ENCODE results near the gene CPXM1.

CPXM1 gene

GRCh38 chr20:2804041-2804828 is 3.8 kb upstream of the CPXM1 start:
- DNase-seq (ENCODE audit: low spot score), result no peak
- TF ChIP-seq CTCF (IDR thresholded peaks at IDR 0.05; ENCODE audit: extremely low read depth, insufficient read depth, missing control alignments), result no peak
- in situ Hi-C loops (cut with MboI; ENCODE audit: low pct_unique_long_range_greater_than_20kb, low sequenced_read_pairs, unreplicated experiment), result no loop called here

- no peak for TF ChIP-seq CTCF (IDR thresholded peaks at IDR 0.05; ENCODE audit: extremely low read depth, insufficient read depth, missing control alignments)
- DNase-seq (ENCODE audit: low spot score), result peak; percentile 28
- in situ Hi-C loops (cut with MboI; ENCODE audit: low pct_unique_long_range_greater_than_20kb, low sequenced_read_pairs, unreplicated experiment), result no loop called here
Measured at GRCh38 chr20:2801286-2801728, 880 bp upstream of the CPXM1 start.

GRCh38 chr20:2799688-2800520 is 523 bp downstream of the CPXM1 start:
- TF ChIP-seq CTCF (IDR thresholded peaks at IDR 0.05; ENCODE audit: extremely low read depth, insufficient read depth, missing control alignments), result no peak

GRCh38 chr20:2799271-2799670 is 1.2 kb downstream of the CPXM1 start:
- peak; percentile 45 for DNase-seq (ENCODE audit: low spot score)
- TF ChIP-seq CTCF (IDR thresholded peaks at IDR 0.05; ENCODE audit: extremely low read depth, insufficient read depth, missing control alignments), result no peak
- in situ Hi-C loops (cut with MboI; ENCODE audit: low pct_unique_long_range_greater_than_20kb, low sequenced_read_pairs, unreplicated experiment), result no loop called here

More at GRCh38 chr20:2799688-2800520, 523 bp downstream of the CPXM1 start:
- in situ Hi-C loops (cut with MboI; ENCODE audit: low pct_unique_long_range_greater_than_20kb, low sequenced_read_pairs, unreplicated experiment), result no loop called here
- peak; percentile 59 for DNase-seq (ENCODE audit: low spot score)

GRCh38 chr20:2798814-2799213 is 1.6 kb downstream of the CPXM1 start:
- no peak for TF ChIP-seq CTCF (IDR thresholded peaks at IDR 0.05; ENCODE audit: extremely low read depth, insufficient read depth, missing control alignments)
- in situ Hi-C loops (cut with MboI; ENCODE audit: low pct_unique_long_range_greater_than_20kb, low sequenced_read_pairs, unreplicated experiment), result no loop called here
- DNase-seq (ENCODE audit: low spot score), result peak; percentile 46

GRCh38 chr20:2798095-2798805 is 2.2 kb downstream of the CPXM1 start:
- in situ Hi-C loops (cut with MboI; ENCODE audit: low pct_unique_long_range_greater_than_20kb, low sequenced_read_pairs, unreplicated experiment), result no loop called here
- DNase-seq (ENCODE audit: low spot score), result peak; percentile 21

More at GRCh38 chr20:2798095-2798805, 2.2 kb downstream of the CPXM1 start:
- TF ChIP-seq CTCF (IDR thresholded peaks at IDR 0.05; ENCODE audit: extremely low read depth, insufficient read depth, missing control alignments), result no peak

All from GM13977 (cell line).